Stimulated activated CD8-positive, alpha-beta memory T cell treated with anti-CD3 and anti-CD28 coated beads, Interleukin-12 subunit alpha, Interleukin-12 subunit beta, amount 100 ng/mL, for 24 hours (primary cell): ENCODE results near the gene CALD1.

Experiments
- DNase-seq: peaks from one replicate; pipeline ENCODE4 v3.0.0-alpha.2; 2020; ENCODE audit errors: extremely low read depth

Gene CALD1

DNA sequence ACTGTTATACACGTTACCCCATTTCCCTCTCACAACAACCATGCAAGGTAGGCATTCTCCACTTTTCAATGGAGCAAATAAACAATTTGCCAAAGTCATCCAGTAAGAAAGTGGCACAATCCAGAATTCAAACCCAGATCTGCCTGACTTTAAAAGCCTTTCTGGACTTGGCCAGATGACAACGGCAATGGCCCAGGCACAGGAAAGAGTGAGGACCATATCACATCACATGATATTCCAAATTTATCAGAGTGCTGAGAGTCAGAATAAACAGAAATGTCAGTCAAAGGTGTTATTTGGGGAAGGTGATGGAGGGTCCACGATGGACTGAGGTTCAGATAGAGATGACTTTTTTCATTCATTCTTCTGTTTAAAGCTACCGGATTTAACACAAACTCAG lies 48.0 kb downstream of the CALD1 start:
- DNase-seq = no peak

DNA sequence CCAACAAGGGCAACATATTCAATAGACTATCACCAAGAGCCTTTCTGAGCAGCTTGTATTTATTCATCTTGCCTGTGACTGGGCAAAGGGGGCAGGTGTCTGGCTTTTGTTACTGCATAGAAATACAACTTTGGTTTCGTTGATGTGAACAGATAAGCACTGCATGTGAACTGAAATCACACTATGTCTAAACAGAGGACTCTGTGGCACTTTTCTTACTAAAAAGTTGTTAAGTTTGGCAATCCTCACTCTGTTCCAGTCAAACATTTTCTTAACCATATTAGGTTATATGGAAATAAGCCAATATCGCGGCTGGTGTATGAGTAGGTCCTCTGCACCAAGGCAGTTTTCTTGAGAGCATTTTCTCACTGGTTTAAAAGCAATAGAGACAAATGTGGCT lies 48.5 kb downstream of the CALD1 start:
- no peak for DNase-seq

DNA sequence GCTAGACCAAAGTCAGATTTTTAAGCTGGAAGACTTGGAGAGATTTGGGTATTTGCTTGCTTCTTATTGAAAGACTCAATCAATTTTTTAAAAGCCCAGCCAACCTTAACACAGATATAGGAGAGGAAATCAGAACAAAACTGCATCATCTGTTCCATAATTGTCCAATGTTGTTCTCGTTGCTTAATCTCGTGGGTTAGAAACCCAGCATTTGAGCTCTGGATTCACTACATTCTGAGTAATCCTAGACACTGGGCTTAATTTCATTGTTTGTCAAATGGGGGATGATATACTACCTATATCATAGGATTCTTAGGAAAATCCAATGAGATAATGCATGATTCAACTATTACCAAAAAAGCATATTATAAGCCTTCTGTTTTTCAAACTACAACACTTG lies 48.9 kb downstream of the CALD1 start:
- DNase-seq = no peak

DNA sequence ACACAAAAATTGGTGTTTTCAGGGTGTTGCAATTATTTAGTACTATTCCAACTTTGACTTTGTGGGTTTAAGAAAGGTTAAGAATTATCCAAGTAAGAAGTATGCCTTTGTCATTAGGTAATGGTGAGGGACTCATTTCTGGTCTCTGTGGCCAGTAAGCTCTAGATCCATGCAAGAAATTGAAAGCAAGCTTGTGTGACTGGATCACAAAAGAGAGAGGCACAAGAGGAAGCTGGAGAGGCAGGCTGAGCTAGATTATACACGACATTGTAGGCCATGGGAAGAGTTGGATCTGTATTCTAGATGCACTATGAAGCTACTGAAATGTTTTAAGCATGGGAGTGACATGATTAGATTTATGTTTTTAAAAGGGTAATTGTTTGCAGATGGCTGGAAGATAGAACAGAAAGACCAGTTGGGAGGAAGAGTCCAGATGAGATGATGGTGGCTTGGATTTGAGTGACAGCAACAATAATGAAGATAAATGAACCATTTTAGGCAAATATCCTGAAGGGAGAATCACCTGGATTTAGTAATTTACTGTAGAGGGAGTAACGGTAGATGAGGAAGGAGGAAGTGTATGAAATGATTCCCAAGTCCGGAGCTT lies 50.0 kb downstream of the CALD1 start:
- no peak for DNase-seq

DNA sequence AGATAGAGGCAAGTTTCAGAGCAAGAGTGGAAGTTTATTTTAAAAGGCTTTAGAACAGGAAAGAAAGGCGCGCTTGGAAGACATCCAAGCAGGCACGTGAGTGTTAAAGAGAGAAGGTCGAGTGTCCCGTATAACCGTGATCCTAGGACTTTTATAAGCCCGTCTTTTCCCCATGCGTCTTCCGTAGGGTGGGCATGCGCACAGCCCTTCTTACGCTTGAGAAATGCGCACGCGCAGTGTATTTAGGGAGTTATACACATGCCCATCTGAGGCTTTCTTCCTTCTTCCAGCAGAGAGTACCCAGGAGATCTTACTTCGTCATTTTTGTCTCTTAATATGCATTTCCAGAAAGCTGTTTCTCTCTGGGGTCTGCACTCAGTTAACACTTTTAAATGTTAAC lies 52.4 kb downstream of the CALD1 start:
- DNase-seq = no peak

DNA sequence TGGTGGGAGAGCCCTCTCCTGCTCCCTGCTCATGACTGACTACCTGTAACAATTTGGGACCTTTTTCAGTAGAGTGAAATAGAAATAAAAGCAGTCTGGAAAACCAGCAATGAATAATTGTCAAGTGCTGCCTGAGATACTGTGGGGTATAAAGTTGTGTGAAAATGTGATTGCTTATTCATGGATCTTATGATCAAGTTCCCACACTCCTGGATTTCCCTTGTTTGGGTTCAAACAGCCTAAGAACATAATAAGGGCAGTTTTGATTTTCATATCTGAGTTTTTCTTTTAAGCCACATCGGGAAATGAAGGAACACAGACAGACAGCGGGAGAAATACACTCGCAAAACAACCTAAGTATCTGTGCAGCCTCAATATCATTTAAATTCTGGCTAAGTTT lies 52.9 kb downstream of the CALD1 start:
- no peak for DNase-seq

DNA sequence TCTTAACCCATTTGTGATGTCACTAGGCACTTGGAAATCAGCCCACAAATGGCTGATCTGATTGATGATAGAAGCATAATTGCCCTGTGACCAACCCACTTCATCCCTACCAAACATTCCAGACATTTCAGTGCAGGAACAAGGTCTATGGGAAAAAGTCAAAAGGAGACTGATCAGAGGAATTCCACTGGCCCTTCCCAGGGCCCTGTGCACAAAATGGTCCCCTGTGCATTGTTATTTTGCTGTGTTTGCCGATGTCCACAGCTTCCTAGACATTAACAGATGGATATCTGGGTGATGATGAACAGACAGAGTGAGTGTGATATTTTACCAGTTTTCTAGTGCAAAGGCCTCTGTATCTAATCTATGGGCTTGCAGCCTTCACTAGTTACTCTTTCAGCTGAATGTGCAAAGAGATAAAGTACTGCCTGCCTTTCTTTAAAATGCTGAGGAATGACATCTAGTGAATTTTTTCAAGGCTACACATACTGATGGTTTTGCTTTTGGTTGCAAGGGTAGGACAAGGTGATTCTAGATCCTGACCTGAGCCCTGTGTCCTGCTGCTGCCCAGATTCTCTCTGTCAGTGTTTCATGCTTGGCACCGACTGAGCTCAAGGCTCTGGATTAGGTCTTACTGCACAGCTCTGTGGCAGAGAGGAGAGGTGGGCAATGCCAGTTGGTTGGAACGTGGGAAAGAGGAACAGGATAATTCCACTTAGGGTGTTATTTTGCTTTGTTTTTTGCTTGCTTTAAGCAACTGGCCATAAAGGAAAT lies 55.4 kb downstream of the CALD1 start:
- no peak for DNase-seq

DNA sequence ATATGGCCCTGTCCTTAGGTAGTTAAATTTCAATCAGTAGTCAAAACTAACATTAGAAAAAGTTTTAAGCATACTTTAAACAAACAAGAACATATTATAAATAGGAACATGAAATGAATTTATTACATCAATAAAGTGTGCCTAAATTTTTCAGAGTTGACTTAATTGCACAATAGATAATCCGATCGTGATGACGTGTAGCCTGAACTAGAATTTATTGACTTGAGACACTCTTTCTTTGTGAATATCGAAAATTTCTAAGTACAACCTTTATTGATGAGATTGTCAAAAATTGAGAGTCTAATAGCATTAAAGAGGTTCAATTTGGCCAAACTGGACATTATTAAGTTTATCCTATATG lies 56.0 kb downstream of the CALD1 start:
- DNase-seq = no peak

DNA sequence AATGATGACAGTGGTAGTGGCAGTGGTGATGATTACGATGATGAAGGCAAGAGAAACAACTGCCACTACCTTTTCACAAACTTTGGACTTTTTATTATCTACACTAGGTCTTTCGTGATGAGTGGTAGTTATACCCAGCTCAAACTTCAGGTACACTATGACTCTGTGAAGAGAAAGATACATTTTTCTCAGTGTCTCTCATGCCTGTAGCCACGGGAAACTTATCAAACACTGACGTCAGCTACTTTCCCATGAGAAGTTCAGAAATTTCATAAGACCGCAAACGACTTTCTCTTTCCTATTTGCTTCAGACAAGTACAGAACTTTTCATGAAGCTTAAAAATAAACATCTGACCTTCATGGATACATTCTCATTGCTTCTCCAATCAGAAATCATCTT lies 57.0 kb downstream of the CALD1 start:
- DNase-seq = no peak

DNA sequence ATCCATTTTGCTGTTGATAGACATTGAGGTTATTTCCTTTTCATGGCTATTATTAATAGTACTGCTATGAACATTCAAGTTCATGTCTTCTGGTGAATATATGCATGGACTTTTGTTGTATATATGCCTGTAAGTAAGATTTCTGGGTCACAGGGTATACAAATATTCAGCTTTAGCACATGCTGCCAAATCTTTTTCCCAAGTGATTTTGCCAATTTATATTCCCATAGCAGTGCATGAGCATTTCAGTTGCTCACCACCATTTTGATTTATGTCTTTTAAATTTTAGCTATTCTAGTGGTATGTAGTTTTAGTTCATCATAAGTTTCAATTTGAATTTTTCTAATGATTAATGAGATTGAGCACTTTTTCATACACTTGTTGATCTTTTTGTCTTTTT lies 59.9 kb downstream of the CALD1 start:
- no peak for DNase-seq

DNA sequence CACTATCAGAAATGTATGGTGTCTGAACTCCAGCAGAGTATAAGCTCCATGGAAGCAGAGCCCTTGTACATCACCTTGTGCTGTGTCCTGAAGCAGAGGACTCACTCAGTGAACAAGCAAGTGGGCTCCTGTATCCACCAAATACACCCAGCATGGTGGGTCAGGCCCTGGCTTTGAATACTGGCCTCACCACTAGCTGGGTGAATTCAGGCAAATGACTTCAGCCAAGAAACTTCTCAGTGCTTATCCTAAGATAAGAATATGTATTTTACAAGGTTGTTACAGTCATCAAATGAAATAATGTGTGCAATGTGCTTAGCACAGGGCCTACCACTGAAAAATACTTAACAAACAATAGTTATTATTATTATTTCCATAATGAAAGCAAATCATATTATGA lies 62.6 kb downstream of the CALD1 start:
- DNase-seq = no peak

DNA sequence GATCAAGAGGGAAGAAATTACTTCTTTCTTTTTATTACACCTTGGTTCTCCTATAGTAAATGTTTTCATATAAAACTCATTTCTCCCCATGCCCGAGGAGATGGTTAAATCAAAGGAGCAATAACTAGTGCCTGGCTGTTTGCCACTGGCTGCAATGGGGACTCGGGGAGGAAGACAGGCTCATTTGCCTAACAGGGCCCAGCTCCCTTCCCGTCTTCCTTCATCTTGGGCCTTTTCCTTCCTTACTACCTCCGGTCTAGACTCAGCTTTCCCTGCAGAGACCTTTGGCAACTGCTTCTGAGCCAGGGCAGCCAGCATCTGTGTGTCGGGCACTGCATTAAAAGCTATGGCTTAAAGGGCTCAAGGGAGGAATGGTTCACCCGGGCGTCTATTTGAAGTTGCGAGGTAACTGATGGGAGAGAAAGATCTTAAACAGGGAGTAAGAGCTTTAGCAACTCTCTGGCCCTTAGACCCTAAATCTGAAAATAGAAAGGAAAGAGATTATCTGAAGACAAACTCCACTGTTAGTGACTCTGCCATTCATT lies 63.5 kb downstream of the CALD1 start:
- no peak for DNase-seq

DNA sequence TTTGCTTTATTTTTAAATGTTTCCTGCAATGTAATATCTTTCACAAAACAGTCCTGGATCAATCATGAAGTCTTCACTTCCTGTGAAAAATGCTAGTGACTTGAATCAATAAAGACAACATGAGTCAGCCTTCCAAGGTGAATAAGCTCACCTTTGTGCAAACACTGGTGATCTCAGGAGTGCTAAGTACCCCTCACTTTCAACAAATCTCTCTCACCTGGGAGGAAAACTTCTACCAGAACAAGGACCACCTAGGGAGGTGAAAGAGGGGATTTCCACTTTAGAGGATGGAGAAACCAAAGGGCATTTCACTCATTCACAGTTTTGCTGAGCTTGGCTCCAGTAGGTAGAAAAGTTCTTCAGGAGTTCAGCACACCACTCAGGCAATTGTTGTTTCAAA lies 64.8 kb downstream of the CALD1 start:
- no peak for DNase-seq

DNA sequence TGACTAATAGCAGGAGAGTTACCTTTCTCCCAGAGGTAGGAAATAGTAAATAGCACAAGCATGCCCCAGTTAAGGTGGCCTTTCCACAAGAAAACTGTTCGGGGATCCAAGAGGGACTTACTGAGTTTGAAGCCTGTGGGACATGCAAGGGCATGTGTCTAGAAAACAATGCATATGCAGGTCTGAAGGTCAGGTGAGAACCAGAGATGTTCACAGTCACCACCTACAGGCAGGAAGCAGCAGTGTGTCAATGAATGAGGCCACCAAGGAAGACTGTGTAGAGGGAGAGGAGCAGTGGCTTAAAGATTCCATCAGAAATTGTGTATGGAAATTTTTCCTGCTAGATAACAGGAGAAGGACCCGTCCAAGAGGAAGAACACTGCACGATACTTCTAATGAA lies 66.0 kb downstream of the CALD1 start:
- DNase-seq = no peak

DNA sequence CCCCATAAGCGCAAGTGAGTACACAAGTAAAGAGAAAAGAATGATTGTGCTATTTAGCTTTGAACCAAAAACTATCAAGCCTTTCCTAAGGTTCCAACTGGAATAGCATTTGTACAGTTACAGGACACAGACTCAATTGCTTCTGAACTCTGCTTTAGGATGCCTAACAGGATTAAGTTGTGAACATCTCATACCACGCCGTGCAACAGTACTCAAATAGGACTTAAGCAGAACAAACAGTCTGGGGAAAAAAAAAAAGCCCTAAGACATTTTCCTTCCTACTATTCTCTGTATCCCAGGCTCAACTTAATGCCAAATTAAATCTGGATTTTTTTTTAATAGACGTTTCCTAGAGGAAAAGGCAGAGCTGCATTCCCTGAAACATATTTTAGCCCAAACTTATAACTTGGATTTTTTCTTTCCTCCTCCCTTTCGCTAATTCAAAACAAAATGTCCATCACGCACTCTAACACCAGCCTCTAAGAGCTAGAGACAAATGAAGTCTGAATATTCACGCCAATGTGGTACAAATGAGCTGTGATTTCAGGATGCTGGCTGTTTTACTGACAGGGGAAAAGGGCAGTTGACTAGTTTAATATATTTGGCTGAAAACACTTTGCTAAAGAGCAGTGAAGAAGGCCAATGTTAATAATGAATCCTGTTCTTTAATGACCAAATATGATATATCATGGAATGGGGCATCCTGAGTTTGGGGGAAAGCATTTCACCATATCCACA lies 68.6 kb downstream of the CALD1 start:
- no peak for DNase-seq

DNA sequence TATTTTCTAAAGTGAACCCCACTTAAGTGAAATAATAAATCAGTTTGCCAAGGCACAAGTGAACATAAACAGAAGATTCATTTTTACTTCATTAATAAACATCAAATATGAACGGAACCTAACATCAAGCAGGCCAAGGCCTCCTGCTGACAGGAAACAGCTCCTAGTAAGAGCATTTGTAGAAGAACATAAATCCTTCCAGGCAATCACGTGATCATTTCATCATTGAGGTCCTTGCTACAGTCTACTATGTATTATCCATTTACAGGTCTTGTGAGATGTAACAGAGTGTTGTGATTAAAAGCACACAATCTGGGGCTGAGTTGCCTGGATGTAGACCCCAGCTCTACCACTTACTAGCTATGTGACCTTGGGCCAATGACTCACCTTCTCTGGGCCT lies 70.6 kb downstream of the CALD1 start:
- DNase-seq = no peak

DNA sequence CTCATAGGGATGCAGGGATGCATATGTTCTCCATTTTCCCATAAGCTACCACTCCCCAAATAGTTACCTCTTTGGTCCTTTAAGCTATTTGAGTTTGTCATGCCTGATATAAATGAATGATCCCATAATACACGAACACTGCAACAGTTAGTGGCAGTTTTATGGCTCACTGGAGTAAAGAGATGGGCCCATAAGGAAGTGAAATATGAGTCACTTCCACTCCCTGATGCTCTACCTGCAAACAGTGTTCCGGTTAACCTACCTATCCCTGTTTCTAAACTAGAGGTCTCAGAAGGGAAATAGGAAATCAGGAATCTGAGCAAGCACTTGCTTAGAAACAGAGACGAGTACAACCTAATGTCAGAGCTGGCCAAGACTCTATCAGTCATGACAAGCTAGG lies 71.7 kb downstream of the CALD1 start:
- DNase-seq = no peak

DNA sequence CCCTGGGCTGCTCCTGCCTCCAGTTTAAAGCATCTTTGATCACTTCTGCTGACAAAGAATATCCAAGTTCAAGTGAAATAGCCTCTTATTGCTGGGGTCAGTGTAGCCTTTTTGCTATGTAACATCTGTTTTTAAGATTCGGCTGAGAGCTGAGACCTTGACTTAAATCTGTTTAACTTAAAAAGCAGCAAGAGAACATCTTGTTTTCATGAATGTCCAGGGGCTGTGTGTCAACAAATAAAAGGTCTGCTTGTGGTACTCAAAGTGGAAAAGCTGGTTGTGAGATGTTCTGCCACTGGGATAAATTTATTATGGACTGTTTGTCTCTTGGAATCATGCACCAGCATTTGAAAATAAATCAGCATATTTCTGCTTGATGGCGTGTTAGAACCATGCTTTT lies 73.2 kb downstream of the CALD1 start:
- DNase-seq = no peak

DNA sequence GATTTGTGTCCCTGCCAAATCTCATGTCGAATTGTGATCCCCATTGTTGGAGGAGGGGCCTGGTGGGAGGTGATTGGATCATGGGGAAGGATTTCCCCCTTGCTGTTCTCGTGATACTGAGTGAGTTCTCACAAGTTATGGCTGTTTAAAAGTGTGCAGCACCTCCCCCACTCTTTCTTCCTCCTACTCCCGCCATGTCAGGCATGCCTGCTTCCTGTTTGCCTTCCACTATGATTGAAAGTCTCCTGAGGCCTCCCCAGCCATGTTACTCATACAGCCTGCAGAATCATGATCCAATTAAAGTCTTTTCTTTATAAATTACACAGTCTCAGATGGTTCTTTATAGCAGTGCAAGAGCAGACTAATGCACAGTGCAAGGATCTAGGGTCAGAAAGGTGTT lies 75.4 kb downstream of the CALD1 start:
- no peak for DNase-seq

DNA sequence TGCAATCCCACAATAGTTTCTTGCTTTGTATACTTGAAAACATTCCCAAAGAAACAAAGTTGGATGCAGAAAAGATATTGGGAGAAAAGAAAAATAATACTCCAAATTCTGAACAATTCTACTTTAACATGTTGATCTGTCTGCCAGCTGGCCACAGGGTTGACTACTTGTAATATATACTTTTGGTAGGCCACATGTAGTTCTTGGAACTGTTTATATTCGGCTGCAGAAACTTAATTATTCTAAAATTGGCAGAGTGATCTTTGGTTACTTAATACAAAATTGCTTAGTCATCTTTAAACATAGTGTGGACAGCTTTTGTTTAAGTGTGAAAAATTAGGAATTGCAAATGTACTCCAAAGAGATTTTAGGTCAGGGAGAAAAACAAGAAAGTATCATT lies 76.0 kb downstream of the CALD1 start:
- no peak for DNase-seq

DNA sequence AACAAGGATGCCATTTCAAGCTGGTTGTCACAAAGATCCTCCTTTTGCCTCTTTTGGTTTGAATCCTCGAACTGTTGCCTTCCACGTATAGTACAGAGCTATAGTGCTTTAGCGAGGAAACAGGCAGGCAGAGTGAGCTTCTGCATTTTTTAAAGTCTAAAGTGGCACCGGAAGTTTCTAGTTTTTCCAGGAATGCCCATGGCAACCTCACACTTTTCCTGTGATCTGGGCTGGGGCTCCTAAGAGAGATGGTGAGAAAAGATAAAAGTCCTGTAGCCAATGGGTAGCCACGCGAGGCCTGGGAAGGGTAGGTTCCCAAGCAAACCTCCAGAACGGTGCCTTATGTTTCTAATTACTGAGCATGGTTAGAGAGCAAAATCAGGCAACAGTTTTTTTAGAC lies 76.7 kb downstream of the CALD1 start:
- DNase-seq = no peak

DNA sequence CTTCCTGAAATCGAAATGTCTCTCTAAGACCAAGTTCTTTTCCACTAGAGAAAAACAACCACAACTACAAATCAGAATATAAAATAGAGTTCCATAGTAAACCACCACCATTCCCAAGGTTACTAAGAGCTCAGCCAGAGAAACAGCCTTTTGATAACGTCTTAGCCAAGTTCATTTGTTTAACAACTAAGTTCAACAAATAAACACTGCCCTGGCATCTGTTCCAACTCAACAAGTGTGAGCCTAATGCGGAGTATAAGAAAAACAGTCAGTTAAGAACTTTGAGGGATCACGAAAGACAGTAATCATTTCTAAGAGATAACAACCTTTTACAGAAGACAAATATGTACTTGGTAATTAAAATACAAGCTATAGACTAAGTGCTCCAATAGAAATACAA lies 77.3 kb downstream of the CALD1 start:
- no peak for DNase-seq

DNA sequence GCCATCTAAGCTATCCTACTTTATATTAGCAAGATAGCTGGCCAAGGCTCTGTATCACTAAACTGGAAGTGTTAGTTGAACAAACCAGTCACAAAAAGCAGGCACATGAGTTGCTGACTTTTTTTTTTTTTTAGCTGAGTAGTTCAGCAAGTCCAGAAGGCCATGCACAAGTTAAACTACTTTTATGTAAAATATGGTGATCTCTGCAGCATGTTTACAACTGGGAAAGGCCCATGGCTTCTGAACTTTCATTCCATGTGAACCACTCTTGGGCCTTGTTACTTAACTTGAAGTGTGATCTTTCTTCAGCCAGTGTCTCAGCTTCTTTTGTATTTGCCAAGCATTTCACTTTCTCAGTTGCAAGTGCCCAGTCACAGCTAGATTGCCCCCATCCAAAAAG lies 78.5 kb downstream of the CALD1 start:
- no peak for DNase-seq
